Measurements from ENCODE around the gene S100A13.

- no peak for TF ChIP-seq CTCF (IDR thresholded peaks at IDR 0.05; ENCODE audit: poor library complexity)
- TF ChIP-seq EZH2 (IDR thresholded peaks at IDR 0.05; ENCODE audit: borderline replicate concordance), result no peak
- no peak for TF ChIP-seq EZH2phosphoT487 (IDR thresholded peaks at IDR 0.05; ENCODE audit: low read depth, severe bottlenecking, unreplicated experiment)
Observed at GRCh38 chr1:153586347-153586746, 41.0 kb downstream of the S100A13 start.
